ENCODE measurements around the gene STX18. TPM values are rescaled to one million over a fixed set of nuclear protein-coding genes. Genes with fewer than 3 reads are reported as not detected.

Gene STX18
- total and polyA plus RNA-seq, 2 of the 13 experiments (the other 11 are each of a cell fraction or from before 2014, with no cell fraction given): 23.9 to 37.1 TPM

GRCh38 chr4:4486969-4487368 lies 54.9 kb downstream of the STX18 start (continued):
- no peak for TF ChIP-seq ATF7 (IDR thresholded peaks at IDR 0.05)
- TF ChIP-seq ATF7 (CRISPR knock-in tag; IDR thresholded peaks at IDR 0.05): no peak
- no peak for TF ChIP-seq ZNF850 (CRISPR knock-in tag; conservative IDR thresholded peaks at IDR 0.05)
- no peak for TF ChIP-seq ZNF124 (CRISPR knock-in tag; IDR thresholded peaks at IDR 0.05)
- TF ChIP-seq FIP1L1 (IDR thresholded peaks at IDR 0.05; ENCODE audit: borderline replicate concordance, insufficient read depth, low read depth, low read length): no peak
- TF ChIP-seq MAFG (CRISPR knock-in tag; IDR thresholded peaks at IDR 0.05): no peak
- no peak for TF ChIP-seq MYNN (CRISPR knock-in tag; IDR thresholded peaks at IDR 0.05; ENCODE audit: low read depth)
- no peak for TF ChIP-seq MTA1 (CRISPR knock-in tag; IDR thresholded peaks at IDR 0.05; ENCODE audit: borderline replicate concordance)
- TF ChIP-seq HCFC1 (IDR thresholded peaks at IDR 0.05; ENCODE audit: low read depth, low read length): no peak
- TF ChIP-seq ZNF468 (CRISPR knock-in tag; IDR thresholded peaks at IDR 0.05): no peak
- TF ChIP-seq THAP9 (CRISPR knock-in tag; IDR thresholded peaks at IDR 0.05; ENCODE audit: borderline replicate concordance): no peak
- TF ChIP-seq MAFK (conservative IDR thresholded peaks at IDR 0.05 in 1 of 2, IDR thresholded peaks at IDR 0.05 in 1 of 2; ENCODE audit: low read length in 2 of 2): no peak
- TF ChIP-seq SALL2 (CRISPR knock-in tag; IDR thresholded peaks at IDR 0.05): no peak
- TF ChIP-seq AFF4 (CRISPR knock-in tag; IDR thresholded peaks at IDR 0.05): no peak
- TF ChIP-seq MBD4 (IDR thresholded peaks at IDR 0.05; ENCODE audit: borderline replicate concordance, low read length): no peak
- no peak for TF ChIP-seq WIZ (CRISPR knock-in tag; IDR thresholded peaks at IDR 0.05)
- TF ChIP-seq ZNF501 (CRISPR knock-in tag; IDR thresholded peaks at IDR 0.05): no peak
- TF ChIP-seq PITX1 (CRISPR knock-in tag; IDR thresholded peaks at IDR 0.05): no peak
- TF ChIP-seq ZNF792 (CRISPR knock-in tag; IDR thresholded peaks at IDR 0.05): no peak
- no peak for TF ChIP-seq DNMT1 (CRISPR knock-in tag; IDR thresholded peaks at IDR 0.05)
- peak; percentile 35; the same call in 1 of the 2 replicates for TF ChIP-seq DPF2 (CRISPR knock-in tag; IDR thresholded peaks at IDR 0.05; ENCODE audit: borderline replicate concordance, low read depth)
- no peak for TF ChIP-seq ZNF639 (CRISPR knock-in tag; conservative IDR thresholded peaks at IDR 0.05)
- no peak for TF ChIP-seq ZNF282 (IDR thresholded peaks at IDR 0.05; ENCODE audit: partially characterized antibody)

Data from HepG2 (cell line).